Peyer's patch (tissue), 4 donors: Measurements from ENCODE around the gene RPS18.
A peak's percentile ranks its signal among the peaks of the same experiment; 100 is the strongest.

Experiments
- CTCF ChIP-seq, 6 experiments: fragments of 450-650 bp in 4 of 6; fragments of 200-600 bp in 2 of 6; sonication (generic) in 1 of 6; IDR thresholded peaks; one replicate each; pipeline ENCODE4 v1.5.1; 2017 to 2019; ENCODE audit warnings: antibody characterized with exemption in 6 of 6, mild to moderate bottlenecking in 3 of 6, moderate library complexity in 1 of 6
- POLR2A ChIP-seq, 2 donors: fragments of 450-650 bp; IDR thresholded peaks; one replicate each; pipeline ENCODE4 v1.5.1; 2017; ENCODE audit warnings: antibody characterized with exemption in 2 of 2, mild to moderate bottlenecking in 2 of 2, moderate library complexity in 2 of 2

GRCh38 chr6:33314943-33315792, 43.3 kb downstream of the RPS18 start:
- no peak for TF ChIP-seq CTCF (IDR thresholded peaks at IDR 0.05)
- peak; percentile 17 to 40 for TF ChIP-seq POLR2A (IDR thresholded peaks at IDR 0.05)
